ENCODE results near the gene ENPP4.

GRCh38 chr6:46191961-46192360, 62.2 kb downstream of the ENPP4 start:
- no peak for TF ChIP-seq POLR2A (IDR thresholded peaks at IDR 0.05)
- TF ChIP-seq CTCF (IDR thresholded peaks at IDR 0.05), result no peak
